GM18909 (cell line): ENCODE results near the gene ELANE.
A peak's percentile ranks its signal among the peaks of the same experiment; 100 is the strongest.

Experiments used
- ATAC-seq: cut with Tn5 transposase; IDR thresholded peaks from one replicate; pipeline ENCODE4 v1.9.1; 2021; ENCODE audit warnings: mild to moderate bottlenecking; ENCODE audit not compliant: unreplicated experiment, poor library complexity

The ELANE gene

DNA sequence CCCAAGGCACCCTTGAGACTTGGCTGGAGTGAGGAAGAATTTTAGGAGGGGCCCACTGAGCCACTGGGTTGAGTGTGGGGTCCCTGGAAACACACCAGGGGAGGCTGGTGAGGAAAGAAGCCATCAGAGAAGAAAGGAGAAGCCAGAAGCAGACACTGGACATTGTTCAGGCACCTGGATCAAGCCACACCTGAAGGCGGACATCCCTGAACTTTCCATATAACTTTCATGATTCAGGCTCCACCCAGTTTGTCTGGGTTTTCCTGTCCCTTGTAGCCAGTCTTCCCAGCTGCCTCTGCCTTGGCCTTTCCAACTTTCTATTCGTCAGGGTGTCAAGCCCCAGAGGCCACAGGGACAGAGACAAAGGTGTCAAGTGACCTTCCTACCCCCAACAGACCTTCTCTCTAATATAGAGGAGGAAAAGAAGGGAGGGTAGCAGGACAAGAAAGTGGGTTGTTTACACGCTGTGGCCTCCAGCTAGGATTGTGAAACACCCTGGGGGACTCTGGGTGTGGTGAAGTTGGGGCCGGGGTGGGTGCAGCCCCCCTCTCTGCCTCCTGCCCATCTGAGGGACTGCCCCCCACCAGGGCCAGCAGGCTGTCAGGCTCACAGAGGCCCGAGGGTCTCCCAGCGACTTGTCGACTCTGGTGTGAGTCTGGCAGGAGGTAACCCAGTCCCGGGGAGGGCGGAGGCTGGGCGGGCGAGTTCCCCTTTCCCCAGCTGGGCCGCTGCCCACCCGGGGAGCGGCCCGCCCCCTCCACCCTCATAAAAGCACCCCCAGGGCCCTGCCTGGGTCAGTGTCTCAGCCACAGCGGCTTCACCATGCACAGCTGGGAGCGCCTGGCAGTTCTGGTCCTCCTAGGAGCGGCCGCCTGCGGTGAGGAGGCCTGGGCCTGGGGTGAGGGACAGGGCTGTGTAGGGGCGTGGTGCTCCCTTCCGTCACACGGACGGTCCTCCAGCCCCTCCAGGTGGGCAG lies 7.1 kb downstream of the ELANE start, which contains the start of gene CFD:
TSS of gene CFD (plus strand) at position 797 of the 976 bp plus-strand sequence. CDS start at position 823, 26 bp downstream.
- ATAC-seq = no peak

DNA sequence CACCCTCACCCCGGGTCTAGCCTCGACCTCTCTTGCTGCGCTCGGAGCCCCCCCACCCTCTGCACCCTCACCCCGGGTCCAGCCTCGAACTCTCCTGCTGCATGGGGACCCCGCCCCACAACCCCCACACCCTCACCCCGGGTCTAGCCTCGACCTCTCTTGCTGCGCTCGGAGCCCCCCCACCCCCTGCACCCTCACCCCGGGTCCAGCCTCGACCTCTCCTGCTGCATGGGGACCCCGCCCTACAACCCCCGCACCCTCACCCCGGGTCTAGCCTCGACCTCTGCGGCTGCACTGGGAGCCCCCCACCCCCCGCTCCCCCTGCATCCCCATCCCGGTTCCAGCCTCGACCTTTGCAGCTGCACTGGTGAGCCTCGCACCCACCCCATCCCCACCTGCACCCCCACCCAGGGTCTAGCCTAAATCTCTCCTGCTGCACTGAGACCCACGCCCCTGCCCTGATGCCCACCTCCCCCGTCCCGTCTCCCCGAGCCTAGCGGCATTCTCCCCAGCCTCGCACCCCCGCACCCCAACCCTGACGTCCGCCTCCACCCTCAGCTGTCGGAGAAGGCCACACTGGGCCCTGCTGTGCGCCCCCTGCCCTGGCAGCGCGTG lies 9.1 kb downstream of the ELANE start:
- no peak for ATAC-seq

DNA sequence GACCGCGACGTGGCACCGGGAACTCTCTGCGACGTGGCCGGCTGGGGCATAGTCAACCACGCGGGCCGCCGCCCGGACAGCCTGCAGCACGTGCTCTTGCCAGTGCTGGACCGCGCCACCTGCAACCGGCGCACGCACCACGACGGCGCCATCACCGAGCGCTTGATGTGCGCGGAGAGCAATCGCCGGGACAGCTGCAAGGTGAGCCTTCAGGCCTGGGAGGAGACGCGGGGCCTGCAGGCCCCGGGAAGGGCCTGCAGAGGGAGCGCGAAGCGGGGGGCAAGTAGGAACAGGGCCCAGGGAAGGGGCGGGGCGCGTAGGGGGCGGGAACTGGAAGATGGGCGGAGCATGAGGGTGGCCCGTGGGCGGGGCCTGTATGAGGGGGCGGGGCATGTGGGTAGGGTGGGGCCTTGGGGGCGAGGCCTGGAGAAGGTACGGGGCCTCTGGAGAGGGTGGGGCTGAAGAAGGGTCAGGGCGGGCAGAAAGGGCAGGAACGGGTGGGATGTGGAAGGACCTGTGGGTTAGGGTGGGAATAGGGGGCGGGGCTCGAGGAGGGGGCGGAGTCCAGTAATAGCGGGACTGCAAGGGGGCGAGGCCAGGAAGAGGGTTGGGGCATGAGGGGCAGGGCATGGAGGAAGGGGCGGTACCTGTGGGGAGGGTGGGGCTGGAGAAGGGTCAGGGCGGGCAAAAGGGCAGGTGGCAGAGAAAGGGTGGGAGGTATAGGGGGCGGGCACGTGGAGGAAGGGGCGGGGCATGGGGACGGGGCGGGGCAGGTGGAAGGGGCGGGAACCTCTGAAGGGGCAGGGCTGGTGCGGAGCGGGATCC lies 9.9 kb downstream of the ELANE start:
- ATAC-seq = no peak

DNA sequence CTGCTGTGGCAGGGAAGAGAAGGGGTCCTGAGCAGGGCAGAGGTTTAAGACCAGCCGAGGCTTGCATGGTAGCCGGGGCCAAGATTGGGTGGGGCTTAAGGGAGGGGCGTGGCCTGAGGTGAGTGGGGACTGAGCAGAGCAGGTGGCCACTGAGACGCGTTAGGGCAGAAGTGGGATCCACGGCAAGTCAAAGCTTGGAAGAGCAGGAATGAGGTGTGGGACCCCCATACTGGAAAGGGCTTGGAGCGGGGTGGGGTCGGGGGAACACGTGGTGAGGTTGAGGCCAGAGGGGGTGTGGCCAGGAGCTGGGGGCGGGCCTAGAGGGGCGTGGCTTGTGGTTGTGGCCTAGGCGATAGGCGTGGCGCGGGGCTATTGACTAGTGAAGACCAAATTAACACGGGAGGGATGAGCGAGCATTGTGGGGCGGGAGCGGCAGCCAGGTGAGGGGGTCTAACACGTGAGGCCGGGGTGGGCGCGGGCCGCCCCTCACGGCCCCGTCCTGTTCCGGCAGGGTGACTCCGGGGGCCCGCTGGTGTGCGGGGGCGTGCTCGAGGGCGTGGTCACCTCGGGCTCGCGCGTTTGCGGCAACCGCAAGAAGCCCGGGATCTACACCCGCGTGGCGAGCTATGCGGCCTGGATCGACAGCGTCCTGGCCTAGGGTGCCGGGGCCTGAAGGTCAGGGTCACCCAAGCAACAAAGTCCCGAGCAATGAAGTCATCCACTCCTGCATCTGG lies 10.6 kb downstream of the ELANE start:
- ATAC-seq = peak; percentile 42

DNA sequence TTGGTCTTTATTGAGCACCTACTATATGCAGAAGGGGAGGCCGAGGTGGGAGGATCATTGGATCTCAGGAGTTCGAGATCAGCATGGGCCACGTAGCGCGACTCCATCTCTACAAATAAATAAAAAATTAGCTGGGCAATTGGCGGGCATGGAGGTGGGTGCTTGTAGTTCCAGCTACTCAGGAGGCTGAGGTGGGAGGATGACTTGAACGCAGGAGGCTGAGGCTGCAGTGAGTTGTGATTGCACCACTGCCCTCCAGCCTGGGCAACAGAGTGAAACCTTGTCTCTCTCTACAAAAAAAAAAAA lies 11.2 kb downstream of the ELANE start:
- ATAC-seq = no peak

DNA sequence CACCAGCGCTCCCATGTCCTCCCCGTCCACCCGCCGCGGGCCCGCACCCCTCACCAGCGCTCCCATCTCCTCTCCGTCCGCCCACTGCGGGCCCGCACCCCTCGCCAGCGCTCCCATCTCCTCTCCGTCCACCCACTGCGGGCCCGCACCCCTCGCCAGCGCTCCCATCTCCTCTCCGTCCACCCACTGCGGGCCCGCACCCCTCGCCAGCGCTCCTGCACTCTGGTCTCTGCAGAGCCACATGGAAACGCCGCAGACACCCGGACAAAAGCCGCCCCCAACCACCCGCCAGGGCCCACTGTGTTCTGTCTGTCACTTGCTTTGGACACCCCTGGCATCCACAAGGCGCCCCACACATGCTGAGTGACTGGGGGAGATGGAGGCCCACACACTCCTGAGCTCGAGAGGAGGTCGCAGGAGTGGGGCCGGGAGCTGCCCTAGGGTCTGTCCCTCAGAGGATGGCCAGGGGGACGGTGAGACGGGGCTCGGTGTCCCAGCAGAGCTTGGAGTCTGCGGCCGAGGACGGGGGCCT lies 14.7 kb downstream of the ELANE start:
- no peak for ATAC-seq

DNA sequence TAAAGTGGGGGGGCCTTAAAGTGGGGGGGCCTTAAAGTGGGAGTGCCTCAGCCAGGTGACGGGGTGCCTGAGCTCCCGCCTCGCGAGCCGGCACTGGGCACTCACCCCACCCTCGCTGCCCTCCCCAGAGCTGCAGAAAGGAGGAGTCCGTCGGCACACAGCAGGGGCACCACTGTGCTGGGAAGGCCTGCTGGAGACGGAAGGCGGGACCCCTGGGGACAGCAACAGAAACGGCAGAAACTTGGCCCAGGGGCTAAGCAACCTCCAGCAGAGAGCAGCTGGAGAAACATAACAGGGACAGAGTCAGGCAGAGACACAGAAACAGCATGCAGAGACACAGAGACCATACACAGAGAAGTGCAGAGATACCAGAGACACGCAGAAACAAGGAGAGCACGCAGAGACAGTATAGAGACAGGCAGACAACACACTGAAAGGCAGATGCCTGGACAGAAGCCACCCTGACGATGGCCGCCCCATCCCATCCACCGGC lies 15.2 kb downstream of the ELANE start:
- no peak for ATAC-seq

DNA sequence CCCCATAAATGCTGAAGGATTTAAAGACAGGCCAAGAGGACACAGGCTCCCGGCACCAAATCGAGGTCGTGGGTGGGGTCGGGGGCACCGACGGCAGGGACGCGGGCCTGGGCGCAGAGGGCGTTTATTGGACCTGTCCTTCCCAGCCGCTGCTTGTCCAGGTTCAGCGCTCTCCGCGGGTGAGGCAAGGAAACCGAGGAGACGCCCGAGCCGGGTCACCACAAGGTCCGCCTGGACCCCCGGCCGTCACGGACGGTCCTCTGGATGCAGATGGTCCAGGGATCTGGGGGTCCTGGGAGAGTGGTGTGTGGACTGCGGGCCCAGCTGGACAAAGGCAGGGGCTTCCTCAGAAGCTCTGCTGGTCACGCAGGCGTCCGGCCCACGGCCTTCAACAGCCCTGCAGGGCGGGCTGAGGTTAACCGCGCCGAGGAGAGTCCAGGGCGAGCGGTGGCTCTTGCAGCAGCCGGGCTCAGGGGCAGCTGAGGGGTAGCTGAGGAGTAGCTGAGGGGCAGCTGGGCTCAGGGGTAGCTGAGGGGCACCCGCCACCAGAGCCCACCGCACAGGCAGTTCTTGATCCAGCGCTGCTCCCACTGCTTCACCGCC lies 15.9 kb downstream of the ELANE start:
- no peak for ATAC-seq

DNA sequence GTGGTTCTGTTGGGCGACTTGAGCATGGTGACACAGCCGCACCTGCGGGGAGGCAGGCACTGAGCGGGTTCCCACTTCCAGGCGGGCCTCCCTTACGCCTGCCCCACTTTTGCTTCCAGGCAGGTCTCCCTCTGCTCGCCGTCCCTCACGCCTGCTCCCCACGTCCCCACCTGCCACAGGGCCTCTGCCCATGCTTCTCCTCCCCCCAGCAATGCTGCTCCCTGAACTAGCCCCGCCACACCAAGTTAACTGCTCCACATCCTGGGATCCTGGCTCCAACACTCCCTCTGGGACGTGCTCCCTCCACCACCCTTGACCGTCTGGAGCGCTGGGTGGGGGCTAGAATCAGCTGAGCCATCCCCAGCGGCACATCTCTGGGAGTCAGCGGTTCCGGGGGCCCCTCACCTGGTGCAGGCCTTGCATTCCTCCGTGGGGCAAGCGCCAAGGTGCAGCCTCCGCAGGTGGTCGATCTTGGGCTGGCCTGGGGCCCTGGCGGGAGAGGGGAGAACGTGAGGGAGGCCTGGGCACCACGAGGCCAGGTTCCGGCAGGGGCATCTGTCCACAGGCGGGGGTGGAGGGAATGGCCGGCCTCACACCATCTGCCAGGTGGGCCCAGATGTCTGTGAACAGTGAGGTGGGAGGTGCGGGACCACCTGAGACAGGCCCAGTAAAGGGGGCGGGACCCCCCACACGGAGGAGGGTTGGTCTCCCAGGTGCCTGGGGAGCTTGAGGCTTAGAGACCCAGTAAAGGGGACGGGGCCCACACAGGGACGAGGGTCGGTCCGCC lies 16.5 kb downstream of the ELANE start:
- ATAC-seq = no peak

DNA sequence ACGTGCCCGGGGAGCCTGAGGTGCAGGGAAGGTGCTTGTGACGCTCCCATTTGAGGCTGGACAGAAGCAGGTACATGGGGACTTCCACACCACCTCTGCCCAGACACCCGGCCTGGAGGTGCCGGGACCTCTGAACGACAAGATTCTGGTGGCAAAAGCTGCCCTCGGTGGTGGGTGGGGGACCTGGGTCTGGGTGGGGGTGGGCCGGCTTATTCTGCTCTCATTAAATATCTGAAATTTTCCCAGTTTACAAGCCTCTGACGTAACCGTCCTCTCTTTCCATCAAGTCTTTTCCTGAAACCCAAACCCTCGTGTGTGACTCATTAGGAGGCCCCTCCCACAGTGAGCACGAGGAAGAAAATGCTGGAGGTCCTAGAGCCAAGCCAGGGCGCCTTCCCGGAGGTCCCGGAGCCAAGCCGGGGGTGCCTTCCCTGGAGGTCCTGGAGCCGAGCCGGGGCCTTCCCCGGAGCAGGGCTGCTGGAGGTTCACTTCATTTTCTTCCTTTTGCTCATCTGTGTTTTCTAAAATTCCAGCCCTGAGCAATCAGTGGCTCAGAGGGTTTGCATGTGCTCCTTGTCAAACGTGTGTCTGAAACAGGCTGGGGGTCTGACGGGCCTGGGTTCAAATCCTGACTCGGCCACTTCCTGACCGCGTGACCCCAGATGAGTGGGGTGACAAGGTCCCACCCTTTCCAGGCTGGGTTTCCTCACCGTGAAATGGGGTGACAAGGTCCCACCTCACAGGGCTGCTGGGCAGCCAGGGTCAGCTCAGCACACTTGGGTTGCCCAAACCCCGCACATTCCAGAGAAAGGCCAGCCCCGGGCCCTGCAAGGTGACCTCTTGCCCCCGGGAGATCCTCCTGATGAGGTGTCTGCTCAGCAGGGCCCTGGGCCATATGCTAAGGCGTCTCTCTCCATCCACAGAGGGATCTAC lies 17.4 kb downstream of the ELANE start:
- no peak for ATAC-seq

DNA sequence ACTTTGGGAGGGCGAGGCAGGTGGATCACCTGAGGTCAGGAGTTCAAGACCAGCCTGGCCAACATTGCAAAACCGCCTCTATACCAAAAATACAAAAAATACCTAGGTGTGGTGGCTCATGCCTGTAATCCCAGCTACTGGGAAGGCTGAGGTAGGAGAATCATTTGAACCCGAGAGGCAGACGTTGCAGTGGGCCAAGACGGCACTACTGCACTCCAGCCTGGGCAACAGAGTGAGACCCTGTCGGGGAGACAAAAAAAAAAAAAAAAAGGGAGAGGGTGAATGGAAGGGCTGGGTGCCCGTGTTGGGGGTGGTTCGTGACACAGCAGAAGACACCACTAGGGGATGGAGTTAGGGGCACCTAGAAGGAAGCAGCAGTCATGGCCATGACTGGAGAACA lies 18.2 kb downstream of the ELANE start:
- ATAC-seq = no peak

DNA sequence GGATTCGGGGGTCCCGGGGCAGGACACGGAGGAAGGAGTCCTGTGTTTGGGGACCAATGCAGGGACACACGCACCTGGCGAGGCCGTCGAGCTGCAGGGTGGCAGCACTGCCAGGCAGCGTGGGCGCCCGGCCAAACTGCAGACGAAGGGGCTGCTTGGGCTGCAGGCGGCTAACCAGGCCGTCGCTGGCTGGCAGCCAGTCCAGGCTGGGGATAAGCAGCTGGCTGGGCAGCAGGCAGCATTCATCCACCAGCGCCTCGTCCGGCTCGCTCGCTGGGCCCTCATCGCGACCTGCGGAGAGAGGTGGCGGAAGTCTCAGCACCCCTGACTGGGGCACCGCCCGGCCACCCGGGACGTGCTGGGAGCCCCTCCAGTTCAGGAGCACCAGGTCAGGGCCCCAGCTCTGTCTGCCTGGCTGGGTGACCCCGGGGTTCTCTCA lies 18.9 kb downstream of the ELANE start:
- no peak for ATAC-seq

DNA sequence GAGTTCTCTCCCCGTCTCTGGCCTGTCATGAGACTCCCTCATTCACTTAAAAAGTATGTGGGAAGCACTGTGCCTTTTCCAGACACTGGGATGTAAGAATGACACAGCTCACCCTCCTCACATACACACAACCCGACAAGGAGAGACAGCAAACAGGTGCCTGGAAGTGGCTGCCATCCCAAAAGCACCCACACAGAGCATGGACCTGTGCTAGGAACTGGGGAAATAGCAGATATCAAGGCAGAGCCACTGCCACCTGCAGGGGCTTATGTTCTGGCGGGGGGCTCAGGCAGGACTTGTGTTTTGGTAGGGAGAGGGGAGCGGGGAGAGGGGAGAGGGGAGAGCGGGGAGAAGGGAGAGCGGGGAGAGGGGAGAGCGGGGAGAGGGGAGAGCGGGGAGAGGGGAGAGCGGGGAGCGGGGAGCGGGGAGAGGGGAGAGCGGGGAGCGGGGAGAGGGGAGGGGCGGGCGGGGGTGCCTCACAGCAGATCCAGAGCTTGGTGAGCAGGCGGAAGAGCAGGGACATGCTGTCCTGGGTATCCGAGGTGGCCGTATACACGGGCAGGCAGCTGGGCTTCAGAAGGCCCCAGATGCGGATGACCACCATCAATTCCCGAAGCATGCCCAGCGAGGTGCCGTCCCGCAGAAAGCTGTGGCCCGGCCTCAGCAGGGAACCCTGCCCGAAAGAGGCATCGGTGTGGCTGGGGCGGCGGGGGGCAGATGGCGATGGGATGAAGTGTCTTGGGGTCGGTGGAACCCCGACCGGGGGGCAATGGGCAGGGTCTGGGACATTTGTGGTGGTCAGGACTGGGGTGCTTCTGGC lies 19.6 kb downstream of the ELANE start:
- no peak for ATAC-seq

DNA sequence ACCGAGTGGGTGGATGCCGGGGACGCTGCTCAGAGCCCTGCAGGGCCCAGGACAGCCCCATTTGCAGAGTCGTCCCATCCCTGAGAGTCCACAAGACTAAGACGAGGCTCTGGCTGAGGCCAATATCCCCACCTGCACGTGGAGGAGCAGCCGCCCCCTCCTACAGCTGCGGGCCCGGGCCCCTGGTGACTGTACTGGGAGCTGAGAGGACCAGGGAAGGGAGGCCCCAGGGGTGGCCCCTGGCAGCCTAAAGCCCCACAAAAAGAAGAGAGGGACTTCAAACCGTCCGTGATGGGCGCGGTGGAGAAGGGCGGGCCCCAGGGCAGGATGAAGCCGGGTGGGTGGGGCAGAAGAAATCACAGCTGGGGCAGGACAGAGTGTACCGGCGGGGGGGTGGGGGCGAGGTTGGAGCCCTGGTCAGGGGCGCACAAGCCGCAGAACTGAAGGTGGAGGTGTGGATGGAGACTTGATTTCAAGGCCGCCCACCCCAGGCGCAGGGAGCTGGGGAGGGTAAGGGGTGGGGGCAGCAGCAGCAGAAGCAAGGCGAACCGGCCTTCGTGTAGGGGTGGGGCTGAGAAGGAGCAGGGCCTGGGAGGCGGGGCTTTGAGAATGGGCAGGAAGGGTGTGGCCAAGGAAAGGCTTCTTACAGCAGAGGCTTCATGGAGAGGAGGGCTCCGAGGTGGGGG lies 20.3 kb downstream of the ELANE start:
- no peak for ATAC-seq

DNA sequence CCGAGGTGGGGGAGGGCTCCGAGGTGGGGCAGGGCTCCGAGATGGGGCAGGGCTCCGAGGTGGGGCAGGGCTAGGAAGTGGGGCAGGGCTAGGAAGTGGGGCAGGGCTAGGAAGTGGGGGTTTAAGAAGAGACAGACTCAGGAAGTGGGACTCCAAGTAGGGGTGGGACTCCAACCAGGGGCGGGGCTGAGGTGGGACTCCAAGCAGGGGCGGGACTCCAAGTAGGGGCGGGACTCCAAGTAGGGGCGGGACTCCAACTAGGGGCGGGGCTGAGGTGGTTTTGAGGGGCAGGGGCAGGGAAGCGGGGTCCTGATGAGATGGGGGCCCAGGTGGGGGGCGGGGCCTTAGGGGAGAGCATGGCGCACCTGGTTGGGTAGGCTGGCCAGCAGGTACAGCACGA lies 21.0 kb downstream of the ELANE start:
- no peak for ATAC-seq

DNA sequence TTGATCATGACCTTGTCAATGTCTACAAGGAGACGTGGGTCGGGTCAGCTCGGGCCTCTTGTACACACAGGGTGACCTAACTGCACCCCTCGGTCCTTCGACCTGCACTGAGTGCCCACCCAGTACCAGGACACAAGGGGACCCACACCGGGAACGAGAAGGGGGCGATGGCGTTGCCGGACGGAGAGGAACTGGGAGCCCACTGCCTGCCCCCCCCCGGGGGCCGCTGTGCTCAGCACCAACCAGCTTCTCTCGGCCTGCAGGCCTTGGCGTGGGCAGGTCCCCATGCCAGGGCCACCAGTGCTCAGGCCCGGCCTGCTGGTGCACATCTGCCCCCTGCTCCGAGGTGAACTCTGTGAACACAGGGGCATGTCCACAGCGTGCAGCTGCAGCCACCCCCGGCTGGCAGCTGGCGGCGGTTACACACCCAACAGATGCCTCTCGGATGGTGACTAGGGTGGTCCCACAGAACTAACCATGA lies 21.5 kb downstream of the ELANE start:
- no peak for ATAC-seq
